ACC112 (cell line): ENCODE measurements around the gene GINS2.

ENCODE experiments used
- H2AFZ ChIP-seq: fragments of 200-600 bp; sonication (generic); one replicate; pipeline ENCODE4 v1.6.0; 2017; ENCODE audit warnings: antibody characterized with exemption, low read length; ENCODE audit not compliant: unreplicated experiment
- H3K27ac ChIP-seq: fragments of 200-600 bp; sonication (generic); 2 replicates; pipeline ENCODE4 v1.5.1; 2014; ENCODE audit warnings: low read depth, mild to moderate bottlenecking, antibody characterized with exemption, low read length, moderate library complexity
- H3K27me3 ChIP-seq: fragments of 200-600 bp; sonication (generic); 2 replicates; pipeline ENCODE4 v1.6.1; 2014; ENCODE audit warnings: mild to moderate bottlenecking, antibody characterized with exemption, low read length, moderate library complexity, mixed read lengths; ENCODE audit not compliant: insufficient read depth
- H3K36me3 ChIP-seq: fragments of 200-600 bp; sonication (generic); 2 replicates; pipeline ENCODE4 v1.6.1; 2016; ENCODE audit warnings: mild to moderate bottlenecking, antibody characterized with exemption, low read length, moderate library complexity, mixed read lengths; ENCODE audit not compliant: insufficient read depth
- H3K4me1 ChIP-seq: fragments of 200-600 bp; sonication (generic); one replicate; pipeline ENCODE4 v1.6.1; 2016; ENCODE audit warnings: low read length, mixed read lengths; ENCODE audit not compliant: insufficient read depth, unreplicated experiment, control insufficient read depth
- H3K4me3 ChIP-seq: fragments of 200-600 bp; sonication (generic); 2 replicates; pipeline ENCODE4 v1.5.1; 2014; ENCODE audit warnings: mild to moderate bottlenecking, low read depth, low read length
- H3K79me2 ChIP-seq: fragments of 200-600 bp; sonication (generic); one replicate; pipeline ENCODE4 v1.6.0; 2016; ENCODE audit warnings: low read length; ENCODE audit not compliant: control insufficient read depth, unreplicated experiment, insufficient read depth

The GINS2 gene

GRCh38 chr16:85678016-85678415 is 10.7 kb downstream of the GINS2 start:
- Histone ChIP-seq H3K4me1 (peaks cover 18% of the 10 kb centered on the region), H3K27me3 (no peaks in the 10 kb centered on the region), H2AFZ (no peak overlapping the region), H3K4me3 (no peak overlapping the region), H3K79me2 (no peaks in the 10 kb centered on the region), H3K27ac (no peak overlapping the region), H3K36me3 (peaks cover 8% of the 10 kb centered on the region; the same call in 1 of the 2 replicates)

- H2AFZ ChIP-seq, result no peak overlapping the region
- H3K27me3 ChIP-seq, result no peaks in the 10 kb centered on the region
- H3K27ac ChIP-seq, result no peak overlapping the region
- H3K4me1 ChIP-seq, result peaks cover 18% of the 10 kb centered on the region
- peaks cover 8% of the 10 kb centered on the region; the same call in 1 of the 2 replicates for H3K36me3 ChIP-seq
- no peak overlapping the region for H3K4me3 ChIP-seq
- H3K79me2 ChIP-seq, result no peaks in the 10 kb centered on the region
Measured at GRCh38 chr16:85677383-85677967, 11.3 kb downstream of the GINS2 start.

- no peak overlapping the region for H3K4me3 ChIP-seq
- H3K4me1 ChIP-seq, result peaks cover 18% of the 10 kb centered on the region
- no peaks in the 10 kb centered on the region for H3K27me3 ChIP-seq
- H3K36me3 ChIP-seq, result peaks cover 9% of the 10 kb centered on the region; the same call in 1 of the 2 replicates
- H3K27ac ChIP-seq, result no peak overlapping the region
- H3K79me2 ChIP-seq, result no peaks in the 10 kb centered on the region
- no peak overlapping the region for H2AFZ ChIP-seq
Measured at GRCh38 chr16:85676466-85676865, 12.3 kb downstream of the GINS2 start.

- H2AFZ ChIP-seq, result no peak overlapping the region
- peaks cover 14% of the 10 kb centered on the region for H3K36me3 ChIP-seq
- H3K27me3 ChIP-seq, result no peaks in the 10 kb centered on the region
- no peaks in the 10 kb centered on the region for H3K79me2 ChIP-seq
- peaks cover 18% of the 10 kb centered on the region for H3K4me1 ChIP-seq
- no peak overlapping the region for H3K27ac ChIP-seq
- H3K4me3 ChIP-seq, result no peak overlapping the region
Measured at GRCh38 chr16:85675251-85675874, 13.4 kb downstream of the GINS2 start.

- Histone ChIP-seq H3K36me3 (peaks cover 17% of the 10 kb centered on the region), H3K79me2 (no peaks in the 10 kb centered on the region), H3K4me3 (no peak overlapping the region), H3K4me1 (peaks cover 18% of the 10 kb centered on the region), H3K27me3 (no peaks in the 10 kb centered on the region), H2AFZ (no peak overlapping the region), H3K27ac (no peak overlapping the region)
Measured at GRCh38 chr16:85674828-85675227, 13.9 kb downstream of the GINS2 start.

GRCh38 chr16:85674418-85674755 is 14.4 kb downstream of the GINS2 start:
- no peaks in the 10 kb centered on the region for H3K79me2 ChIP-seq
- peaks cover 18% of the 10 kb centered on the region for H3K4me1 ChIP-seq
- H3K4me3 ChIP-seq, result no peak overlapping the region
- H3K36me3 ChIP-seq, result peaks cover 21% of the 10 kb centered on the region
- no peak overlapping the region for H2AFZ ChIP-seq
- no peak overlapping the region for H3K27ac ChIP-seq
- H3K27me3 ChIP-seq, result no peaks in the 10 kb centered on the region

GRCh38 chr16:85673529-85674417 is 15.0 kb downstream of the GINS2 start:
- Histone ChIP-seq H2AFZ (no peak overlapping the region), H3K4me1 (peaks cover 18% of the 10 kb centered on the region), H3K79me2 (no peaks in the 10 kb centered on the region), H3K36me3 (peaks cover 26% of the 10 kb centered on the region), H3K27me3 (no peaks in the 10 kb centered on the region), H3K4me3 (no peak overlapping the region), H3K27ac (no peak overlapping the region)

GRCh38 chr16:85670840-85671239 is 17.9 kb downstream of the GINS2 start:
- Histone ChIP-seq H3K27me3 (no peaks in the 10 kb centered on the region), H3K79me2 (no peaks in the 10 kb centered on the region), H3K36me3 (peaks cover 33% of the 10 kb centered on the region; the same call in 1 of the 2 replicates), H2AFZ (no peak overlapping the region), H3K4me3 (no peak overlapping the region), H3K27ac (no peak overlapping the region), H3K4me1 (peaks cover 18% of the 10 kb centered on the region)

- Histone ChIP-seq H3K27ac (no peak overlapping the region), H3K4me1 (peaks cover 7% of the 10 kb centered on the region), H3K36me3 (peaks cover 36% of the 10 kb centered on the region; the same call in 1 of the 2 replicates), H3K4me3 (no peak overlapping the region), H3K79me2 (no peaks in the 10 kb centered on the region), H2AFZ (no peak overlapping the region), H3K27me3 (no peaks in the 10 kb centered on the region)
Measured at GRCh38 chr16:85668676-85669424, 19.9 kb downstream of the GINS2 start.

GRCh38 chr16:85667841-85668413 is 20.8 kb downstream of the GINS2 start:
- H3K36me3 ChIP-seq, result peaks cover 39% of the 10 kb centered on the region; the same call in 1 of the 2 replicates
- H3K4me1 ChIP-seq, result no peaks in the 10 kb centered on the region
- H2AFZ ChIP-seq, result no peak overlapping the region
- no peaks in the 10 kb centered on the region for H3K79me2 ChIP-seq
- H3K27ac ChIP-seq, result no peak overlapping the region
- H3K4me3 ChIP-seq, result no peak overlapping the region
- H3K27me3 ChIP-seq, result no peaks in the 10 kb centered on the region
